Choroid plexus epithelial cell (primary cell): ENCODE results near the gene CCDC171.

Source experiments
- DNase-seq: peaks from one replicate; pipeline ENCODE4 v3.0.0-alpha.2; 2010; ENCODE audit warnings: low read depth
- H3K4me3 ChIP-seq: 2 replicates; pipeline ENCODE4 v1.5.1; 2011; ENCODE audit warnings: low read depth, mild to moderate bottlenecking, control low read depth, low read length, moderate library complexity
- CTCF ChIP-seq: conservative IDR thresholded peaks from 2 replicates; pipeline ENCODE4 v1.5.1; 2011; ENCODE audit warnings: low read depth, mild to moderate bottlenecking, control low read depth, inconsistent platforms, low read length, moderate library complexity

CCDC171 gene

DNA sequence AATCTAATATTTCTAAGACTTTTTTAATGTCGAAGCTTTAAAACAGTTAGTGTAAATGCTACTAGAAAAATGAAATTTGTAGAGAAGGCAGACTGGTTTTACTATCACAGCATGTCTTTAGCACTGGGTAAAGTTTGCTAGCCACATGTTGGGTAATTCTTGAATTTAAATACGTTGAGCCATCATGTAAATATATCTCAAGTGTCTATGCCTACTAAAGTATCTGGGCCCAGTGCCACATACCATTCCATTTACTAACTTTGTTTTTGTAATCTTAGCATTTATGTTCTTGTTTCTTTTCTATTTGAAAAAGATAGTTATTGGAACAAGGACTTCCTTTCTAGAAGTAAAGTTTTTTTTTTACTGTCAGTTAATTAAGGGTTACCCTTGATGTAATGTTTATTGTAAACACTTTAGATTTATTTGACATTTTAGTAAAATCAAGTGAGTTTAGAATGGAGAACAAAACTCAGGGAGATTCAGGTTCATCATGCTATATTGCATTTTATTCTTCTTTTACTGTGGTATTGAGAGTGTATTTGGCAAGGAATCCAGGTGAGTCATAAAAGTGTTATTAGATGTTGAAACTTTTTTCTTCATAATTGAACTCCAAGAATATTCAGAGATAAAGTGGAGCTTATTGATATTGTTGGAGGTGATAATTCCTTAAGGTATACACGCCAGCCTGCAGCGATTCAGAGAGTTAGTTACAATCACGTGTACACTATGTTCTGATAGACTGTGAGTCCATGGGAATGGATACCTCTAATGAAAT, 182.4 kb downstream of the CCDC171 start:
- peak; percentile 95 for DNase-seq
- no peak for TF ChIP-seq CTCF
- no peak overlapping the region for H3K4me3 ChIP-seq

DNA sequence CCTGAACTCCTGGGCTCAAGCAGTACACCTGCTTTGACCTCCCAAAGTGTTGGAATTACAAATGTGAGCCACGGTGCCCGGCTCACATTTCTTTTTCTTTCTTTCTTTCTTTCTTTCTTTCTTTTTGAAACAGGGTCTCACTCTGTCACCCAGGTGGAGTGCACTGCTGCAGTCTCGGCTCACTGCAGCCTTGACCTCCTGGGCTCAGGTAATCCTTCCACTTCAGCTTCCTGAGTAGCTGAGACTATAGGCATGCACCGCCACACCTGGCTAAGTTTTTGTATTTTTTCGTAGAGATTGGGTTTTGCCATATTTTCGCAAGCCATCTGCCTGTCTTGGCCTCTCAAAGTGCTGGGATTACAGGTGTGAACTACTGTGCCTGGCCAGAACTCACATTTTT, 183.7 kb downstream of the CCDC171 start:
- no peak for TF ChIP-seq CTCF
- DNase-seq: no peak
- H3K4me3 ChIP-seq: no peak overlapping the region

DNA sequence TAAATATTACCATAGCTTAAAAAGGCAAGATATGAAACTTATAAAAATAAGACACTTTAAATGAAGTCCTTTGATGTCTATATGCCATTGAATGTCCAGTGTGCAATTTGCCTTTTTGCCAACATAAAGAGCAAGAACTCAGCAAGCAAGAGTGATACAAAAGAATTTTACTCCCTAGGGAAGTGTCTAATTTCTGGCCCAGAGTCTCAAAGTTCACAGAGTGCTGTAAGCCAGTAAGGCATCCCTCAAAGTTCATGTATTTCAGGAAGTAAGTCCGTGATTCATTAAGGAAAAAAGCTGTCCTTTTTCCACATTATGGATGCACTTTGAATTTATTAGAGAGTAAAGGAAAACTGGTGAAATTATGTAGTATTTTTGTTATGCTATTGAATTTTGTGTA, 185.2 kb downstream of the CCDC171 start:
- no peak overlapping the region for H3K4me3 ChIP-seq
- TF ChIP-seq CTCF: no peak
- DNase-seq: peak; percentile 62

GRCh38 chr9:15741015-15741414, 188.2 kb downstream of the CCDC171 start:
- H3K4me3 ChIP-seq: no peak overlapping the region
- no peak for DNase-seq
- TF ChIP-seq CTCF: no peak

DNA sequence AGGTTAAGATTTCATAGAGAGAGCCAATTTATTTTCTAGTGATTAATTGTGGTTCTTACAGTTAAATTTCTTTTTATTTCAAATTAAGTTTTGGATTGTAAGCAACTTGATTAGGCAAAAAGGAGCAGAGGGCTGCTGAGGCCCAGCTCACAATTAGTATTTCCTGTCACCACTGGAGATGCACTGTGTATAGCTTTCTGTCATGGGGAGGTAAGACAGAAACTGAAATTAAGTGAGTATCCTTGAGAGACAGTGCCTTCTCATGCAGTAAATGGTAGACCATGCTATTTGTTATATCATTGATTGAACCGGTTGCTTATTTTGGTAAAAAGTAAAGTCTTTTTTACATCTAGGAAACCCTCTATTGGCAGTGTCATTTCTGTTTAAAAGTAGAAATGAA, 190.7 kb downstream of the CCDC171 start:
- TF ChIP-seq CTCF: no peak
- DNase-seq: no peak
- no peak overlapping the region for H3K4me3 ChIP-seq

DNA sequence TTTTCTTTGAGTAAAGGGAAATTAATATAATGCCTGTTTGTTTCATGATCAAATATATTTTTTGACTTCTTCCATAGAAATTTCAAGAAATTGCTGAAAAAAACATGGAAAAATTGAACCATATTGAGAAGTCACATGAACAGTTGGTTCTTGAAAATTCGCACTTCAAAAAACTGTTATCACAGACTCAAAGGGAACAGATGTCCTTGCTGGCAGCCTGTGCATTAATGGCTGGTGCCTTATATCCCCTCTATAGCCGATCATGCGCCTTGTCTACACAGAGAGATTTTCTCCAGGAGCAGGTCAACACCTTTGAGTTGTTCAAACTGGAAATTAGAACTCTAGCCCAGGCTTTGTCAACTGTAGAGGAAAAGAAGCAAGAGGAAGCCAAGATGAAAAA, 191.4 kb downstream of the CCDC171 start:
- no peak overlapping the region for H3K4me3 ChIP-seq
- no peak for DNase-seq
- no peak for TF ChIP-seq CTCF

- DNase-seq: no peak
- no peak for TF ChIP-seq CTCF
- H3K4me3 ChIP-seq: no peak overlapping the region
Measured at GRCh38 chr9:15746905-15747304, 194.1 kb downstream of the CCDC171 start.
